HG03457 (cell line): ENCODE measurements around the gene SLC6A16.
"Not testable (repeated sequence)": the region's sequence is repeated elsewhere in the genome, so short reads cannot be mapped to it uniquely, and the experiment has no call there.

Experiments used
- ATAC-seq: cut with Tn5 transposase; IDR thresholded peaks from one replicate; pipeline ENCODE4 v1.9.1; 2021; ENCODE audit warnings: moderate number of reproducible peaks; ENCODE audit not compliant: unreplicated experiment

SLC6A16 gene

DNA sequence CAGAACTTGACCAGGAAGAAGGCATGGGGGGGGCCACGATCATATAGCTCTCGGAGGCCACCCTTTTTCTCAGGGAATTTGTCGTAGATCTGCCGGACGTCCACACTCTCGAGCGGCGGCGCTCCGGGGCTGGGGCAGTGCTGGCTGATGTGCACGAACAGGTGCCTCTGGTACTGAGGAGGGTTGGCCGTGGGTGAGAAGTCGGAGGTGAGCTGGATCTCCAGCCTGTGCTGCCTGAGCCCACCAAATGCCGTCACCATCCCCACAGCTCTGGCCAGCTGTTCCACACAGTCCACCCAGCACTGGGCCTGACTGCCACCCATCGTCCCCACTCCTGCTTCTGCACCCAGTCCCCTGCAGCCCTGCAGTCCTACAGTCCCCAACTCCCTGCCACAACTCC lies 22.2 kb upstream of the SLC6A16 start:
- no peak for ATAC-seq

DNA sequence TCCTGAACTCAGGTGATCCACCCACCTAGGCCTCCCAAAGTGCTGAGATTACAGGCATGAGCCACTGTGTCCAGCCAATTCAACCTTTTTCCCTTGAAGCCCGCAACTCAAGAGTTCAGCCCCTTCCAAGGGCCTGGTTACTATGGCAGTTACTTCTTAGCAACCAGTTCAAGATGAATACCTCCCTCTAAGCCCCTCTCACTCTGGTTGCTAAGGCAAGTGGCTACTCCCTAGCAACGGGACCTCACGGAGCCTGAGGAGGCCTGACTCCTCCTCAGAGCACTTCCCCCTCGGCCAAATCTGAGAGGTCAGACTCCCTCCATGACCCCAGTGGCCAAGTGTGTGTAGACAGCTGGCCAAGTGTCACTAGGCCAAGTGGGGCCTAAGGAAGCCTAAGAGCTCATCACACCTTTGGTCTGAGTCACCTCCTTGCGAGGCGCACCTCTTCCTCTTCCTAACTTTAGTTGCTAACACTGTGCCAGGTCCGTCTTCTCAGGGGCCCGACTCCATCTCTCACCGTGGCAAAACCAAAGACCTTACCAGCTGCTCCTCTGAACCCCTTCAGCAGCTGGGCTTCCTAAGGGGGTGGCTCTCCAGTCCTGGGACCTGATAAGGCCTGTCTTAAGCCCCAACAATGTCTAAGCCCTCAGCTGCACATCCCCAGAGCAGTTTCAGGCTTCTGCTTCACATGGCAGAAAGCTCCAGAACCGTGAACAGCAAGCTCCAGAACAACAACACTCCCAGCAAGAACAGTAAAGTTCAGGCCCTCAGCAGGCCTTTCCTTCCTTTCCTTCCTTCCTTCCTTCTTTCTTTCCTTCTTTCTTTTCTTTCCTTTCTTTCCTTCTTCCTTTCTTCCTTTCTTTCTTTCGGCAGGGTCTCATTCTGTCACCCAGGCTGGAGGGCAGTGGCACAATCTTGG lies 19.8 kb upstream of the SLC6A16 start:
- no peak for ATAC-seq

DNA sequence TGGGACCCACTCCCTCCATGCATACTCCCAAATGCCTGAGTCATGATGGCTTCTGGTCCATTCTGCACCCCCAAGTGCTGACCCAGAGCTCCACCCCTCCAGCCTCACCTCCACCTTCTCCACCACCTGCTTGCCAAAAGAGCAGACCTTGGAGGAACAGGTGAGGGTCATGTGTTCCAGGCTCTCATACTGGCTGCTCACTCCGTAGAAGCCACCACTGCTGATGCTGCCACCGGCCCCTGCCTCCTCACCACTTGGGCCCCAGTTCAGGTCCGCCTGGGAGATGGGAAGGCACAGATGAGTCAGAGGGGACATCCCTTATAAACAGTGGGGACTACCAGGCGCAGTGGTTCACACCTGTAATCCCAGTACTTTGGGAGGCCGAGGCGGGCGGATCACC lies 18.1 kb upstream of the SLC6A16 start:
- no peak for ATAC-seq

DNA sequence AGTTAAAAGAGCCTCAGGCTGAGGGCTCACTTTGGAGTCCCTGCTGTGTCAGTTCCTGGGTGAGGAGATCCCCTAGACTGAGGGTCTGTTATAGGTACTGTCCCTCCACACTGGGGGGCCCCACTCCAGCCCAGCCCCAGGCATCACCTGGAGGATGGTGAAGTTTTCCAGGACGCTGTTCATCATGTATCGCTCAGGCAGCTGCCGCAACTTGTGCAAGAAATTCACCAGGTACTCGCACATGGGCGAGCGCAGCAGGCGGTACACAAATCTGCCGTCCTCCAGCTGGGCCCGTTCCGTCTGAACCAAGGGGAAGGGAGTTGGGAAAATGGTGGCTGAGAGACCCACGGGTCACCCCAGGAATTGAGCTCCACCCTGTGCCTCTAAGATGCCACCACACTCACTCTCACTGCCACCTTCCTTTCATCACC lies 17.3 kb upstream of the SLC6A16 start:
- ATAC-seq: no peak

DNA sequence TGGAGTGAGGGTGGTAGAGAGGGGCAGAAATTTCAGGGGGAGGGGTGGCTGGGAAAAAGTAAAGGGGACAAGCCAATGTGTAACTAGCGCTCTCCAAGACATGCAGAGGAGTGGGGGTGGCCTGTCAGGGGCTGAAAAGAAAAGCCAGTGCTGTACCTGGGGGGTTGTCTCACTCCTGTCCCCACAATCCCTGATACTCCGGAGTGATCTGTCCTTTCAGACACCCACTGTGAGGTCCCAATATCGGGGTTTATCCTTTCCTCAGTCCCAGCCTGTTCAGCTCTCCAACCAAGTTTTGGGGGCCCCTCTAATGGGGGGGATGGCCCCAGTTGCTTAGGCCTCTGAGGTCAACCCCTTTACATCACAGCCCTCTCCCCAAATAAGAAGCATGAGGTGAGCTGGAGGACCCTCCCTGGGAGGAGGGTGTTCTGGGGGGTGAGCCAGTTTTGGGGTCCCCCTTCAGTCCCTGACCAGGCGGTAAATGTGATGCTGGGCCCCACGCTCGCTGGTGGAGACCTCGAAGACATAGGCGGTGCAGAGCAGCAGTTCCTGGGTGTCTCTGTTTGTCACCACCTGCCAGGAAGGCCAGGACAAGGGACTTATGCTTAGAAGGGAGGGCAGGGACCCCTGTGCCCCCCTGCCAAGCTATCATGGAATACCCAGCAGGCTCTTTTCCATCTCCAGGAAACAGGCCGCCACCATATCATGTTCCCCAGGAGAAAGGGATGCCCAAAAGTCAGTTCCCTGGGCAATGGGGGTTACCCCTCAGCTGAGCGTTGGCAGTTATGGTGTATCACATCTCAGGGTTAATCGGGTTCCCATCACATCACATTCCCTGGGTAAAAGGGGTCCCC lies 16.1 kb upstream of the SLC6A16 start:
- no peak for ATAC-seq

DNA sequence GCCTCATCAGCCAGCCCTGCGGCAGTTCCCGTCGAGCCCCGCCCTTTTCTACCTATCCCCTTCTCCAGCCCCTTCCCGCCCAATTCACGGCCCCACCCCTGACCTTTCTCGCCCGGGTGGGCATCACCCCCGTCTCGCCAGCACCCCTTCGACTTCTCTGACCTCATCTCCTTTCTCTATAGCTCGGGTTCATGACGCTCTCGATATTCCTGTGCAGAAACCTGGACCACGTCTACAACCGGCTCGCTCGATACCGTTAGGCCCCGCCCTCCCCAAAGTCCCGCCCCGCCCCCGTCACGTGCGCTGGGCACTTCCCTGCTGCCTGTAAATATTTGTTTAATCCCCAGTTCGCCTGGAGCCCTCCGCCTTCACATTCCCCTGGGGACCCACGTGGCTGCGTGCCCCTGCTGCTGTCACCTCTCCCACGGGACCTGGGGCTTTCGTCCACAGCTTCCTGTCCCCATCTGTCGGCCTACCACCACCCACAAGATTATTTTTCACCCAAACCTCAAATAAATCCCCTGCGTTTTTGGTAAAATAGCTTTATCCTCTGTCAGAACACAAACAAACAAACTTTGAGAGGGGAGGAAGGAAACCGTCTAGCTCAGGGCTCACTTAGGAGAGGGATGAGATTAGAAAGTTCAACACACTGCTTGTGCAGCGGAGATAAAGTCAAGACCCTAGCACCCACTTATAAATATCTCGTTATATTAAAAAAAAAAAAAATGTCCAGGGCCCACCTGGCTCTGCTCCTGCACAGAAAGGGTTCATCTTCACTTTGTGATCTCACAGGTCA lies 15.3 kb upstream of the SLC6A16 start:
- ATAC-seq: peak; percentile 58

DNA sequence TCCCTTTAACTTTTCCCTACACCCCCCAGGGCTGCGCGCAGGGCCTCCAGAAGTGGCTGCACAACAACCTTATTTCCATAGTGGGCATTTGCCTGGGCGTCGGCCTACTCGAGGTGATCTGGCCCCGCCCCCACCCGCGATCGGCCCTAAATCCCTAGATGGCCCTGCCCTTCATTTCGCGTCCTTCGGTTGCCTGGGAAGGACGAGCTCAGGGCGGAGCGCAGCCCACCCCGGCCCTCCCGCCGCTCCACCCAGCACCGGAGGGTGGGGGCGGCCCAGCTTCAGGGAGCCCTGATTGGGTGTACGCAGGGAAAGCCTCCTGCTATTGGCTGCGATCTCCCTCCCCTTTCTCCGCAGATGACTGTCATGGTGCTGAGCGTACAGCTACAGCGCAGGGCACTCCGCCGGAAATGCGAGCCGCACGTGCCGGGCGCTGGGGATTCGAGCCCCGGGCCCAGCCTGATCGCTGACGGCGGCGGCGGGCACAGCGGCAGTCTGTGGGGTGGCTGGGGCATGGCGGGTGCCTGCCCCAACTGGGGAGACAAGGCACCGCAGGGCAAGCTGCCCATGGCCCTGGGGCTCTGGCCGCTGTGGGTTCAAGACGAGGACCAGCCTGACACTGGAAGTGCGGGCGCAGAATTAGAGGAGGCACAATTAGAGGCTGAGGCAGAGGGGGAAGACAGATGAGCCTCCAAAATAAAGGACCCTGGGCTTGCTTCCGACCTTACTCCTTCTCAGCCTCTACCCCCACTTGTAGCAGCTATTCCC lies 14.5 kb upstream of the SLC6A16 start:
- ATAC-seq: no peak

DNA sequence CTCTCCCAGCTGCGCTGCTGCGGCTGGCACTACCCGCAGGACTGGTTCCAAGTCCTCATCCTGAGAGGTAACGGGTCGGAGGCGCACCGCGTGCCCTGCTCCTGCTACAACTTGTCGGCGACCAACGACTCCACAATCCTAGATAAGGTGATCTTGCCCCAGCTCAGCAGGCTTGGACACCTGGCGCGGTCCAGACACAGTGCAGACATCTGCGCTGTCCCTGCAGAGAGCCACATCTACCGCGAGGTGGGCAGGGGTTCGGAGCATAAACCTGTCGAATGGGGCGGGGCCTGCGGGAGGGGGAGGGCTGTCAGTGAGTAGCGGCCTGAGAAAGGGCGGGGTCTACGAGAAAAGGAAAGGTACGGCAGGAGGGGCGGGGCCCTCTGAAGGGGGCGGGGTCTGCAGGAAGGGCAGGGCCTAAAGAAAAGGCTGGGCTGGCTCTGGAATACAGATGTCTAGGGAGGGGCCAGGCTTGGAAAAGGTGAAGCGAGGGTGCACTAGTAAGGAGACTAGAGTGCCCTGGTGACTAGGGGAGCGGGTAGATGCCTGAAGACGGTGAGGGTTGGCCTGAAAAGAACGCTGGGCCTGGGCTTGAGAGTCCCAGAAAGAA lies 13.8 kb upstream of the SLC6A16 start:
- no peak for ATAC-seq

DNA sequence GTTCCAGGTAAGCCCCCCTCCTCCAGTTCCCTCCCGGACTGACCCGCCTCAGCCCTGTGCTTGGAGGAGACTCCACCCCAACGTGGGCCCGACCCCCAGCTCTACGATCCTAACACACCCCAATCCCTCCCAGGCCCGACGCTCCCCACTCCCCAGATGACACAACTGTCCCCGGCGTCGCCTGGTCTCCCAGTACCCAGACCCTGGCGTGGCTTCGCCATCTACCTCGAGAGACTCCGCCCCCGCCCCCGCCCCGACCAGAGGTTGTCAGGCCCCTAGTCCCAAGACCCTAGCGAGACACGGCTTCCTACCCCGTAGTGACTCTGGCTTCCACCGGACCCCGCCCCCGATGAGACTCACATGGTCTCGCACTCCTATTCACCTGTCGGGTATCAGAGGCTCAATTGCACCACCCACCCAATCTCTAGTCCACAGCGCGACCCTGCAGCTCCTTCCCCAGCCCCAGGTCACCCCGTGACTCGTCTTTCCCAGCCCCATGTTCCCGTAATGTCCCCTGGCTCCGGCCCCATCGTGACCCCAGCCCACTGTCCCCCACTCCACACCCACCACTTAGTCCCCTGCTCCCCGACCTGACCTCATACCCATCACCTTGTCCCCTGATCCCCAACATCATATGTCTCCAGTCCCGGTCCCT lies 13.2 kb upstream of the SLC6A16 start:
- no peak for ATAC-seq

DNA sequence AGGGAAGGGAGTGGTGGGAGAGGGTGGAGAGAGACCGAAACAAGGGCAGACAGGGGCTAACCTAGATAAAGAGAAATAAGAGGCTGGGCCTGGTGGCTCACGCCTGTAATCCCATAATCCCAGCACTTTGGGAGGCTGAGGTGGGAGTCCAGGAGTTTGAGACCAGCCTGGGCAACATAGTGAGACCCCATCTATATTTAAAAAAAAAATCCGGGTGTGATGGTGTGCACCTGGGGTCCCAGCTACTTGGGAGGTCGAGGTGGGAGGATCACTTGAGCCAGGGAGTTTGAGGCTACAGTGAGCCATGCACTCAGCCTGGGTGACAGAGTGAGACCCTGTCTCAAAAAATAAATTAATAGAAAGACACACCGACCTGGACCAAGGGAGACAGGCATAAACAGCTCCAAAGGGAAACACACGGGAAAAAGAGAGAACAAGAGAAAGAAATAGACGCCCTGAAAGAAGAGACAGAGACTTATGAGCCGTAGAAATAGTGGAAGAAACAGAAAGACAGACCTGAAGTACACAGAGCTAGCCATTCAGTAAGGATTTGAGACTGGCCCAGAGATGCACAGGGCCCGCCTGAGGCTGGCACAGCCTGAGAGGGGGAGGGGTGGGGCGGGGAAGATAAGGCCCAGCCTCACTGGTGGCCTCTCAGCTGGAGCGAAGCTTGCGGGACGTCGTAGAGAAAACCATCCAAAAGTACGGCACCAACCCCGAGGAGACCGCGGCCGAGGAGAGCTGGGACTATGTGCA lies 12.5 kb upstream of the SLC6A16 start:
- no peak for ATAC-seq

DNA sequence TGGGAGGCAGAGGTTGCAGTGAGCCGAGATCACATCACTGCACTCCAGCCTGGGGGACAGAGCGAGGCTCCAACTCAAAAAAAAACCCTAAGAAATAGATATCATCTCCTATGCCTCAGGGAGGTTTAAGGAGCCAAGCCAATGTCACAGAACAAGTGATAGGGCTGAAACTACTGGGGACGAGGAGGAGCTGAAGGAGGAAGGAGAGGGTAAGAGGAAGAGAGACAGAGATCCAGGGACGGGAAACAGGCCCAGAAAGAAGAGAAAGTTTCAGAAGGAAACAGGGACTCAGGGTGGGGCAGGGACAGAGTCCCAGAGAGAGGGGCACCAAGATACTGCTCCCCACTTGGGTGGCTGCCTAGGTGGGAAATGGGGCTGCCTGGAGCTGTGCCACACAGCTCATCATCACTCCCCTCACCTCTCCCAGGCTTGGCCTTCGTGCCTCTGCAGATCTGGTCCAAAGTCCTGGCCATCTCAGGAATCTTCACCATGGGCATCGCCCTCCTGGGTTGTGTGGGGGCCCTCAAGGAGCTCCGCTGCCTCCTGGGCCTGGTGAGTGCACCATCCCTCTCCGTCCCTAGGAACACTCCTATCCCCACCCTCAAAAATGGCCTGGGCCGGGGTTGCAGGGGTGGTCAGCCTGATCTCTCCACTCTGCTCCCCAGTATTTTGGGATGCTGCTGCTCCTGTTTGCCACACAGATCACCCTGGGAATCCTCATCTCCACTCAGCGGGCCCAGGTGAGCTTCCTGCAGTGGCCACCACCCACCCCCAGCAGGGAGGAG lies 11.7 kb upstream of the SLC6A16 start:
- ATAC-seq: no peak

DNA sequence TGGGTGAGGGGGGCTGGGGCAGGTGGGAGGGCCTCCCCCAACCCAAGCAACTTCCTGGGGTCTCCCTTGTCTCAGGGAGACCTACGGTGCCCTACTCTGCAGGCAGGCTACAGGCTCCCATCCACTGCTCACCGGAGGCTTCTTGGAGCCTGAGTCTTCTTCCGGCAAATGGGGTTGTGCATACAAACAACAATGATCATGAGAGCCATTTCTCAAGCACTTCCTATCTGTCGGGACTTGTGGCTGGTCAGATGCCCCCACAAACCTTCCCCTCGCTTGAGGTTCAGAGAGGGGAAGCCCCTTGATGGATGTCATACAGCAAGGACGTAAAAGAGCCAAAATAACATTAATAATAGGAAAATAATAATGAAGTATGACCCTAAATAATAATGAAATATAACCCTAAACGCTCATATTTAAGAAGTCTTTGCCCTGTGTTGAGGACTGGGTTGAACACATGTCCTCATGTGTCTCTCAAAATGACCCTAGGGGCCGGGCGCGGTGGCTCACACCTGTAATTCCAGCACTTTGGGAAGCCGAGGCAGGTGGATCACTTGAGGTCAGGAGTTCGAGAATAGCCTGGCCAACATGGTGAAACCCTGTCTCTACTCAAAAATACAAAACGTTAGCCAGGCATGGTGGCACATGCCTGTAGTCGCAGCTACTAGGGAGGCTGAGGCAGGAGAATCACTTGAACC lies 10.9 kb upstream of the SLC6A16 start:
- no peak for ATAC-seq

DNA sequence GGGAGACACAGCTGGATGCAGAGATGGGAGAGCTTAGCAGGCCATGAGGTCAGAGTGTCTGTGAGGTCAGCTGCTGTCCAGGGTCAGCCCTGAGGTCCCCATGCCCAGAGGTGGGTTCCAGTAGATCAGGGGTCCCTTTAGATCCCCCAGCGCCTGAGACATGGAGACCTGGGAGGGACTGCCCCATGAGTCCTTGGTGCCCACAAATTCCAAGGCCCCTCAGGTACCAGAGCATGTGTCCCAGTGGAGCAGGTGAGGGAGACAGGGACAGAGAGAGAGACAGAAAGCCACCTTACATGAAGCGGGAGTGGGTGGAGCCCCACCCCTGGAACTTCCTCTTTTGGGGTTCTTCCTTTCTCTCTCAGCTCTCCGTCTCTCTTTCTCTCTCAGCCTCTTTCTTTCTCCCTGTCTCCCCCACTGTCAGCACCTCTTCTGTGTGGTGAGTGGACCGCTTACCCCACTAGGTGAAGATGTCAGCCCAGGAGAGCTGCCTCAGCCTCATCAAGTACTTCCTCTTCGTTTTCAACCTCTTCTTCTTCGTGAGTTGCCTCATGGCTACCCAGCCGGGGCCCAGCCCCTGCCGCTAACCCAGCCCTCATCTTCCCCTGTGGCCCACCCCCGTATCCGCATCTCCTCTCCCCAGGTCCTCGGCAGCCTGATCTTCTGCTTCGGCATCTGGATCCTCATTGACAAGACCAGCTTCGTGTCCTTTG lies 10.2 kb upstream of the SLC6A16 start, which contains the start of gene CD37:
TSS of gene CD37 (plus strand) at position 336 of the 713 bp plus-strand sequence. CDS start at position 471, 135 bp downstream.
- ATAC-seq: no peak

DNA sequence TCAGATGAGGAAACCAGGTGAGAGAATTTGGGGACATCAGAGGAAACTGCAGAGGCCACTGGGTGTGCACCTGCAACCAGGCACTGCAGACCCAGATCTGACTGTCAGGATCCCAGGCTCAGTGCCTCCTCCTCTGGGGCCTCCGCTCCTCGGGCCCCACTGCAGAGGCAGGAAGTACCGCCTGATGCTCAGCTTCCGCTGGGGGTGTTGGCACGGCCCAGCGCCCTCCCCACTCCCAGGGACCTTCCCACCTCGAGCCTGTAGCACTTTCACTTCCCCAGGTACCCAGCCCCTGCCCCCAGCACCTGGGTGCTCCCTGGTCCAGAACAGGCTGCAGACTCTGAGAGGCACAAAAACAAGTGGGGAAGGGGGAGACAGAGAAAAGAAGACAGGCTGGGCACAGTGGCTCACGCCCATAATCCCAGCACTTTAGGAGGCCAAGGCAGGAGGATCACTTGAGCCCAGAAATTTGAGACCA lies 8.9 kb upstream of the SLC6A16 start:
- no peak for ATAC-seq

DNA sequence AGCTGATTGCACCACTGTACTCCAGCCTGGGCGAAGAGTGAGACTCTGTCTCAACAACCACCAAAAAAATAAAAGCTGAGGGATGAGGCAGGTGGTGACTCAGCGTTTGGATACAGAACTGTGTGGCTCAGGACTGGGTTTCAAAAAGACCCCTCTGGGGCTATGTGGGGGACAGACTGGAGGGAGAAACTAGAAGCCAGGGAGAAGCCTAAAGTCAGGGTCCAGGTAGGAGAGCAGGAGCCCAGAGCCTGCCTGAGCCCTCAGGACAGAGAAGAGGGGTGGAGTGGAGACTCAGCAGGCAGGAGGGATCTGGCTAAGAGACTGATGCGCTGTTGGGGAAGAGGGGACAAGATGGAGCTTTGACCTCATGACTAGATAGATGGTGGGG lies 8.4 kb upstream of the SLC6A16 start:
- ATAC-seq: no peak

DNA sequence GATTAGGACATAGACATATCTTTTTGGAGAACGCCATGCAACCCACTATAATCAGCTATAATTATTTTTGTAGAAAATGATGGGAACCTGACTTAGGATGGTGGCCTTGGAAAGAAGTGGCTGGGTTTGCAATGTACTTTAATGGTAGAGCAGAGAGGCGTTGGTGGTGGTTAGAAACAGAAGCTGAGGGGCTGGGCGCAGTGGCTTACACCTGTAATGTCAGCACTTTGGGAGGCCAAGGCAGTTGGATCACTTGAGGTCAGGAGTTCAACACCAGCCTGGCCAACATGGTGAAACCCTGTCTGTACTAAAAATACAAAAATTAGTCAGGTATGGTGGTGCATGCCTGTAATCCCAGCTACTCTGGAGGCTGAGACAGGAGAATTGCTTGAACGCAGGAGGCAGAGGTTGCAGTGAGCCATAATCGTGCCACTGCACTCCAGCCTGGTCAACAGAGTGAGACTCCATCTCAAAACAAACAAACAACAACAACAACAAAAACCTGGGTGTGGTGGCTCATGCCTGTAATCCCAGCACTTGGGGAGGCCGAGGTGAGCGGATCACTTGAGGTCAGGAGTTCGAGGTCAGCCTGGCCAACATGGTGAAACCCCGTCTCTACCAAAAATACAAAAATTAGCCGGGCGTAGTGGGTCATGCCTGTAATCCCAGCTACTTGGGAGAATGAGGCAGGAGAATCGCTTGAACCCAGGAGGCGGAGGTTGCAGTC lies 7.9 kb upstream of the SLC6A16 start:
- ATAC-seq: not testable (repeated sequence)
